Measurements from ENCODE around the gene VIPAS39. TPM values are rescaled to one million over a fixed set of nuclear protein-coding genes. Genes with fewer than 3 reads are reported as not detected.

The VIPAS39 gene
- total and polyA plus RNA-seq, 2 of the 4 experiments (the other 2 are of a cell fraction): 19.0 to 43.0 TPM

DNA sequence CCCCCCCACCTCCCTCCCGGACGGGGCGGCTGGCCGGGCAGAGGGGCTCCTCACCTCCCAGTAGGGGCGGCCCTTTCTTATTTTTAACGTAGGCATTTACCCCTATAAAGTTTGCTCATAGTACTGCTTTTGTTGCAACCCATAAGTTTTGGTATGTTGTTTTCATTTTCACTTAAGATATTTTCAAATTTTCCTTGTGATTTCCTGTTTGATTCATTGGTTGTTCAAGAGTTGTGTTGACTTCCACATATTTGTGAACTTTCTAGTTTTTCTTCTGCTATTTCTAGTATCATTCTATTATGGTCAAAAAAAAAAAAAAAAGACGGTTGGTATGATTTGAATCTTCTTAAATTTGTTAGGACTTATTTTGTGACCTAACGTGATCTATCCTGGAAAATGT, 40.6 kb downstream of the VIPAS39 start:
- Histone ChIP-seq H3K23ac (ENCODE audit: low read depth, low read length) (no peak overlapping the region), H3K14ac (replicated peaks; ENCODE audit: low read depth, low read length) (no peak overlapping the region), H3K4ac (ENCODE audit: low read depth, low read length) (no peak overlapping the region), H3K18ac (ENCODE audit: low read depth, low read length) (no peak overlapping the region), H3K27me3 (ENCODE audit: control insufficient read depth, insufficient read depth, low read length) (no peaks in the 10 kb centered on the region), H4K8ac (ENCODE audit: low read depth in 2 of 2, low read length in 2 of 2) (no peak overlapping the region), H4K5ac (ENCODE audit: low read depth, low read length) (no peak overlapping the region), H2BK20ac (ENCODE audit: low read depth, low read length) (no peak overlapping the region), H4K20me1 (ENCODE audit: insufficient read depth, low read length) (no peaks in the 10 kb centered on the region), H3K4me2 (ENCODE audit: low read depth, low read length) (no peak overlapping the region), H3K4me3 (ENCODE audit: insufficient read depth, low read depth, low read length) (no peak overlapping the region), H4K91ac (ENCODE audit: insufficient read depth, low read depth, low read length) (no peak overlapping the region), H3K79me1 (ENCODE audit: low read depth in 1 of 2, low read length in 2 of 2) (no peaks in the 10 kb centered on the region), H3K4me1 (ENCODE audit: control insufficient read depth, insufficient read depth, low read length) (no peaks in the 10 kb centered on the region), H2AK9ac (replicated peaks; ENCODE audit: low read depth, low read length, poor library complexity) (no peak overlapping the region), H2BK15ac (ENCODE audit: low read depth, low read length) (no peak overlapping the region), H3K27ac (ENCODE audit: insufficient read depth, low read length) (no peak overlapping the region), H2AK5ac (ENCODE audit: low read depth, low read length) (no peak overlapping the region), H2BK5ac (ENCODE audit: low read depth, low read length, poor library complexity, severe bottlenecking) (no peak overlapping the region), H3K9me1 (ENCODE audit: insufficient read depth, low read length) (no peaks in the 10 kb centered on the region), H3K56ac (ENCODE audit: extremely low read depth, insufficient read depth, low read length) (no peak overlapping the region), H3K36me3 (ENCODE audit: control insufficient read depth, insufficient read depth, low read length) (no peaks in the 10 kb centered on the region), H2BK120ac (ENCODE audit: low read depth, low read length) (no peak overlapping the region), H2AFZ (replicated peaks; ENCODE audit: low read length, poor library complexity) (no peak overlapping the region), H3K9me3 (ENCODE audit: control insufficient read depth, insufficient read depth, low read length) (peaks cover 8% of the 10 kb centered on the region; the same call in 1 of the 2 replicates), H3K9ac (ENCODE audit: low read depth, low read length) (no peak overlapping the region)
- in situ Hi-C loops (cut with MboI; ENCODE audit: low sequenced_read_pairs) (no loop called here), dilution Hi-C loops (cut with HindIII; ENCODE audit: low sequenced_read_pairs, unreplicated experiment) (no loop called here), intact Hi-C loops (cut with micrococcal nuclease) (no loop called here)
- WGBS, 2 experiments (ENCODE audit: extremely low coverage in 2 of 2, insufficient read length in 1 of 2): no CpG with 5 or more reads among the region's 8 CpGs
- ChIA-PET CTCF (no interaction called here), POLR2A (ENCODE audit: unreplicated experiment) (no interaction called here)
- ATAC-seq (ENCODE audit: low read depth) (no peak), DNase-seq (no peak)
- TF ChIP-seq MAZ (IDR thresholded peaks at IDR 0.05; ENCODE audit: borderline replicate concordance, low read depth, low read length): no peak
- TF ChIP-seq CHD1 (IDR thresholded peaks at IDR 0.05; ENCODE audit: low read depth, low read length): no peak
- TF ChIP-seq RFX5 (IDR thresholded peaks at IDR 0.05; ENCODE audit: low read depth, low read length): no peak
- TF ChIP-seq FOS (IDR thresholded peaks at IDR 0.05; ENCODE audit: low read depth, low read length): no peak
- no peak for TF ChIP-seq CEBPB (IDR thresholded peaks at IDR 0.05; ENCODE audit: low read depth, low read length)
- TF ChIP-seq, protein P1, sequence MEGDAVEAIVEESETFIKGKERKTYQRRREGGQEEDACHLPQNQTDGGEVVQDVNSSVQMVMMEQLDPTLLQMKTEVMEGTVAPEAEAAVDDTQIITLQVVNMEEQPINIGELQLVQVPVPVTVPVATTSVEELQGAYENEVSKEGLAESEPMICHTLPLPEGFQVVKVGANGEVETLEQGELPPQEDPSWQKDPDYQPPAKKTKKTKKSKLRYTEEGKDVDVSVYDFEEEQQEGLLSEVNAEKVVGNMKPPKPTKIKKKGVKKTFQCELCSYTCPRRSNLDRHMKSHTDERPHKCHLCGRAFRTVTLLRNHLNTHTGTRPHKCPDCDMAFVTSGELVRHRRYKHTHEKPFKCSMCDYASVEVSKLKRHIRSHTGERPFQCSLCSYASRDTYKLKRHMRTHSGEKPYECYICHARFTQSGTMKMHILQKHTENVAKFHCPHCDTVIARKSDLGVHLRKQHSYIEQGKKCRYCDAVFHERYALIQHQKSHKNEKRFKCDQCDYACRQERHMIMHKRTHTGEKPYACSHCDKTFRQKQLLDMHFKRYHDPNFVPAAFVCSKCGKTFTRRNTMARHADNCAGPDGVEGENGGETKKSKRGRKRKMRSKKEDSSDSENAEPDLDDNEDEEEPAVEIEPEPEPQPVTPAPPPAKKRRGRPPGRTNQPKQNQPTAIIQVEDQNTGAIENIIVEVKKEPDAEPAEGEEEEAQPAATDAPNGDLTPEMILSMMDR (conservative IDR thresholded peaks at IDR 0.05; ENCODE audit: low read depth, low read length): no peak
- TF ChIP-seq RAD21 (IDR thresholded peaks at IDR 0.05; ENCODE audit: low read length): no peak
- TF ChIP-seq, protein P2, sequence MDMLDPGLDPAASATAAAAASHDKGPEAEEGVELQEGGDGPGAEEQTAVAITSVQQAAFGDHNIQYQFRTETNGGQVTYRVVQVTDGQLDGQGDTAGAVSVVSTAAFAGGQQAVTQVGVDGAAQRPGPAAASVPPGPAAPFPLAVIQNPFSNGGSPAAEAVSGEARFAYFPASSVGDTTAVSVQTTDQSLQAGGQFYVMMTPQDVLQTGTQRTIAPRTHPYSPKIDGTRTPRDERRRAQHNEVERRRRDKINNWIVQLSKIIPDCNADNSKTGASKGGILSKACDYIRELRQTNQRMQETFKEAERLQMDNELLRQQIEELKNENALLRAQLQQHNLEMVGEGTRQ (IDR thresholded peaks at IDR 0.05; ENCODE audit: low read depth, low read length): no peak
- no peak for TF ChIP-seq MXI1 (IDR thresholded peaks at IDR 0.05; ENCODE audit: borderline replicate concordance, low read depth, low read length)
- no peak for TF ChIP-seq NFE2L2 (IDR thresholded peaks at IDR 0.05; ENCODE audit: low read depth, low read length)
- no peak for TF ChIP-seq BHLHE40 (IDR thresholded peaks at IDR 0.05; ENCODE audit: low read depth, low read length)
- TF ChIP-seq MAFK (IDR thresholded peaks at IDR 0.05; ENCODE audit: low read depth, low read length): no peak
- no peak for TF ChIP-seq ELK1 (IDR thresholded peaks at IDR 0.05; ENCODE audit: borderline replicate concordance, low read depth, low read length)
- no peak for TF ChIP-seq RCOR1 (IDR thresholded peaks at IDR 0.05; ENCODE audit: insufficient replicate concordance, low read length)
- no peak for TF ChIP-seq POLR2A (IDR thresholded peaks at IDR 0.05; ENCODE audit: low read depth, low read length)
- no peak for TF ChIP-seq SMC3 (IDR thresholded peaks at IDR 0.05; ENCODE audit: low read depth, low read length)
- BruUV-seq (replicated peaks): no TSS peak
